Stimulated activated memory B cell treated with anti-CD40 and anti-IgM and Interleukin-4, amounts not matched to agents 10 μg/mL and 1 μg/mL and 100 μg/mL, for 72 hours (primary cell): Measurements from ENCODE around the gene TEX29.

ENCODE experiments used
- ATAC-seq: fragments of 150-1000 bp; cut with Tn5 transposase; 2 replicates; pipeline ENCODE4 v1.10.0; 2021
- H3K27ac Mint-ChIP-seq: one replicate; pipeline ENCODE4 v1.8.0; 2022; ENCODE audit warnings: mild to moderate bottlenecking, mixed read lengths
- H3K27me3 Mint-ChIP-seq: one replicate; pipeline ENCODE4 v1.8.0; 2022; ENCODE audit warnings: mixed read lengths
- H3K36me3 Mint-ChIP-seq: one replicate; pipeline ENCODE4 v1.8.0; 2022; ENCODE audit warnings: mixed read lengths
- H3K4me1 Mint-ChIP-seq: one replicate; pipeline ENCODE4 v1.8.0; 2022; ENCODE audit warnings: mixed read lengths
- H3K4me3 Mint-ChIP-seq: one replicate; pipeline ENCODE4 v1.8.0; 2022; ENCODE audit warnings: mild to moderate bottlenecking, moderate library complexity, mixed read lengths
- H3K9me3 Mint-ChIP-seq: one replicate; pipeline ENCODE4 v1.8.0; 2022; ENCODE audit warnings: mixed read lengths

TEX29 gene

DNA sequence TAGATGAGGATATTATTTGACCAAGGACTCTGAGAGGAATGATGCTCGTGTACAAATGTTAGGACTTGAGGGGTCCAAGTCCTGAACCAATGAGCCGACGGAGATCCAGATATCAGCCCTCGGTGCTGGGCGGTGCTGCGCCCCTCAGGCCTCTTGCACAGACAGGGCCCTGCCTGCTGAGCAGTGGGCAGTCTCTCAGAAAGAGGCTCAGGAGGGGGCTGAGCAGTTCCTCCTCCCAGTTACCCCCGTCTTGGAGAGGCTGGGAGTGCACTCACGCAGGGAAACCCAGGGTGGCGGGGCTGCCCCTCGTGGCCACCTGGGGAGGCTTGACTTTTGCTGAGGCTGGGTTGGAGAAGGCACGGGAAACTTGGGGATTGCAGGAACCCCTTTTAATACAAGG is 18.4 kb downstream of the TEX29 start:
- H3K4me1 Mint-ChIP-seq: no peaks in the 10 kb centered on the region
- H3K27ac Mint-ChIP-seq: no peak overlapping the region
- peaks cover 2% of the 10 kb centered on the region for H3K9me3 Mint-ChIP-seq
- no peaks in the 10 kb centered on the region for H3K27me3 Mint-ChIP-seq
- H3K4me3 Mint-ChIP-seq: no peak overlapping the region
- ATAC-seq: no peak
- H3K36me3 Mint-ChIP-seq: peaks cover 47% of the 10 kb centered on the region

DNA sequence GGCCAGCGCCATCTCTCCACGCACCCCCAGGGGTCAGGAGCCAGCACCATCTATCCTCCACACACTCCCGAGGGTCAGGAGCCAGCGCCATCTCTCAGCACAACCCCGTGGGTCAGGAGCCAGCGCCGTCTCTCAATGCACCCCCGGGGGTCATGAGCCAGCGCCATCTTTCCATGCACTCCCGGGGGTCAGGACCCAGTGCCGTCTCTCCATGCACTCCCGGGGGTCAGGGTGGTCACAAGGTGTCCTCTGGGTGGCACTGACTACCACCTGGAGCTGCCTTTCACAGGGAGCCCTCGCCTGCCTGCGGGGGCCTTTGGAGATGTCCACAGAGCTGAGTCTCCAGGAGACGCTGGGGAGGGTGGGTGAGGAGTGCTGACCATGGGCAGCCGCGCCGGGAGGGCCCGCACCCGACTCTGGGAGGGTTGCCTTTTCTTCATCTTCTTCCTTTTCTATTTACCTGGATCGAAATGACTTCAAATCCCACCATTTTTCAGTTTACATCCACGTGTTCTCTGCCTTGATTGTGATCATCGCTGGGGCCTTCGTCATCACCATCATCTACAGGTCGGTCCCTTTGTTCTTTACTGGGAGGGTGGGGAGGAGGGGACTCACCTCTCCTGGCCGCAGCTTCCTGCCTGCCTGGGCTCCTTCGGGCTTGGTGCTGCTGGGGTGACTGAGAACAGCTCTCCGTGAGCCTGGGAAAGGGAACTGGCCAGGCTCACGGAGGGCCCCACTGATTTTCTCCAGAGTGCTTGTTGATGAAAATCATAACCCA is 19.1 kb downstream of the TEX29 start:
- Mint-ChIP-seq H3K9me3 (no peaks in the 10 kb centered on the region), H3K4me1 (no peaks in the 10 kb centered on the region), H3K27ac (no peak overlapping the region), H3K27me3 (no peaks in the 10 kb centered on the region), H3K4me3 (no peak overlapping the region), H3K36me3 (peaks cover 43% of the 10 kb centered on the region)
- ATAC-seq: no peak

DNA sequence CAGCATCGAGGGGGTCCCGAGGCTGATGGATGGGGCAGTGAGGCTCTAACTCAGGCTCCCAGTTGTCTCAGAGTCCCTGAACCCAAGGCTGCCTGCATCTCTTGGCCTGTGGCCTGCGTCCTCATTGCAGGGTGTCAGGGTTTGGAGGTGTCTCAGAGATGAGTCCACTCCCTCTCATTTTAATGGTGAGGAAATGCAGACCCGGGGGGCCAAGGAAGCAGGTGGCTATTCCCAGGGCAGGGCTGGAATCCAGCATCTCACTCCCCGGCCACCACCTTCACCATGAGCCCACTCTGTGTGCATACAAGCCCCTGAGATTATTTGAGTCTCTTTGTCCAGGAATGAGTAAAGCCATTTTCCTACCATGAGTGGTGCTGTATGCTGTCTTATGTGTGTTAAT is 21.4 kb downstream of the TEX29 start:
- Mint-ChIP-seq H3K36me3 (peaks cover 36% of the 10 kb centered on the region), H3K27me3 (no peaks in the 10 kb centered on the region), H3K4me3 (no peak overlapping the region), H3K4me1 (no peaks in the 10 kb centered on the region), H3K27ac (no peak overlapping the region), H3K9me3 (no peaks in the 10 kb centered on the region)
- ATAC-seq: no peak

- H3K4me1 Mint-ChIP-seq: no peaks in the 10 kb centered on the region
- no peaks in the 10 kb centered on the region for H3K9me3 Mint-ChIP-seq
- H3K27me3 Mint-ChIP-seq: no peaks in the 10 kb centered on the region
- H3K36me3 Mint-ChIP-seq: peaks cover 28% of the 10 kb centered on the region
- no peak overlapping the region for H3K4me3 Mint-ChIP-seq
- no peak for ATAC-seq
- H3K27ac Mint-ChIP-seq: no peak overlapping the region
These were observed 22.3 kb downstream of the TEX29 start for GRCh38 chr13:111342721-111343120.

DNA sequence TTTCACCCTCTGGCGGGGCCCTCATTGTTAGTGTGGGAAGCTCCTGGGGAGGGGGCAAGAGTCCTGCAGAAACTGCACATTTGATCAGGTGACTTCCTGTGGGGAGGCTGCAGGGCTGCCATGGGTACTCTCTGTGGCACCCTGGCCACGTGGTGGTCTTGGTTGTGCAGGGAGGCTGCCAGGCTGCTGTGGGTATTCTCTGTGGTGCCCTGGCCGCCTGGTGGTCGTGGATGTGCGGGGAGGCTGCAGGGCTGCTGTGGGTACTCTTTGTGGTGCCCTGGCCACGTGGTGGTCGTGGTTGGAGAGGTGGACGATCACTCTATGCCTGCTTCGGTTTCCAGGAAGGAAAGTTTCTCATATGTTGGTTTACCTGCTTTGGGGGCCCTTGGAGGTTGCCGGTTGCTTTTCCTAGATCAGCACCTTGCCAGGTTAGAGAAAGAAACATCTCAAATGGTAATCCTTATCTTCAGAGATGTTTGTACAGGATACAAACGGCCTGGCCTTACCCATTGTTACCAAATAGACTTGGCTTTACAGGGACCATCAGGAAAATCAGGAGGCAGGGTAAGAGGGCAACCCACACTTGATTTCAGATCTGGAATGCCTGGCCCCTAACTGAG is 22.9 kb downstream of the TEX29 start:
- Mint-ChIP-seq H3K27me3 (no peaks in the 10 kb centered on the region), H3K4me3 (no peak overlapping the region), H3K36me3 (peaks cover 29% of the 10 kb centered on the region), H3K4me1 (no peaks in the 10 kb centered on the region), H3K27ac (no peak overlapping the region), H3K9me3 (no peaks in the 10 kb centered on the region)
- ATAC-seq: no peak

DNA sequence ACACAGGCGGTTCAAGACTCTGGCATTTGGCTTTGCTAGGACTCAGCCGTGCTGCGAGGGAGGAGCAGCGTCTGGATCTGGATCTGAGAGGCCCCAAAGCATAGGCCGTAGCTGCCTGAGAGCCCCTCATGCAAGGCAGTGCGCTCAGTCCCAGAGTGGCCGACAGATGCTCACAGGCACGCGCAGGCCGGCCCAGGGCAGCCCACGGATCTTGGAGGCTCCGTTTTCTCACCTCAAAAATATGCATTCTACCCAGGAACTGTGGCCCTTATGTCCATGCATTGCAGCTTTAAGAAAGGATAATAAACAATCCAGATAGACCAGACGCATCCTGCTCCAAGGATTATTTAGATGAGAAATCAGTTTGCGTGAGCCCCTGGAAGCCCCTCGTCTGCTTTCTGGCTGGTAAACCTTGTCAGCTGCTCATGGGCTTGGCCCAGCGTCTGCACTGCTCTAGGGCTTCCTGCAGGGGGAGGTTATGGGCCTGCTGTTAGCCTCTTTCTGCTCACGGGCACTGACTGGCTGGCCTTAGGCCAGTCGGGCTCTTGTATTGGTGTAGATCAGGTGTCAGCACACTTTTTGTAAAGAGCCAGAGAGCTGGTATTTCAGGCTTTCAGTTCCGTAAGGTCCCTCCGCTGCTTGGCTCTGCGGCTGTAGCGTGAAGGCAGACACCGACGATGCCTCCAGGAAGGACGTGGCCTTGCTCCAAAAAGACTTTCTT is 24.2 kb downstream of the TEX29 start:
- no peaks in the 10 kb centered on the region for H3K9me3 Mint-ChIP-seq
- ATAC-seq: no peak
- peaks cover 27% of the 10 kb centered on the region for H3K36me3 Mint-ChIP-seq
- H3K27me3 Mint-ChIP-seq: no peaks in the 10 kb centered on the region
- no peaks in the 10 kb centered on the region for H3K4me1 Mint-ChIP-seq
- H3K4me3 Mint-ChIP-seq: no peak overlapping the region
- H3K27ac Mint-ChIP-seq: no peak overlapping the region

DNA sequence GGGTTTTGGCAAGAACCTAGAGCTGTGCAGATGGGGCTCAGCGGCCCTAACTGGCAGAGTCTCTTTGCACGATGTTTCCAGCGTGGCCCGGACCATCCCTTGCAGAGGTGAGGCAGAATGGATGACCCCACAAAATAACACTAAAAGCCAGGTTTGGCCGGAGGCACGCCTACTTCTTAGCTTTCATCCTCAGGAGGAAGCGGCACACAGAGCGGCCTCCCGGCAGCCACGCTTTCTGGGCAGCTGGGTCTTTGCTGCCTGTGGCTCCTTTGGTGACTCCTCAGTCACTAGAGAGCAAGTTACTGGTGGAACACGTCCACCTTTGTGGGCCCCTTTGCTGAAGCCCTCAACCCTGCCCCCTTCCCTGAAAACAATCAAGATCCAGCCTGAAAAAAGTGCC is 25.2 kb downstream of the TEX29 start:
- Mint-ChIP-seq H3K27ac (no peak overlapping the region), H3K27me3 (no peaks in the 10 kb centered on the region), H3K4me3 (no peak overlapping the region), H3K36me3 (peaks cover 27% of the 10 kb centered on the region), H3K4me1 (no peaks in the 10 kb centered on the region), H3K9me3 (no peaks in the 10 kb centered on the region)
- ATAC-seq: peak; percentile 42

DNA sequence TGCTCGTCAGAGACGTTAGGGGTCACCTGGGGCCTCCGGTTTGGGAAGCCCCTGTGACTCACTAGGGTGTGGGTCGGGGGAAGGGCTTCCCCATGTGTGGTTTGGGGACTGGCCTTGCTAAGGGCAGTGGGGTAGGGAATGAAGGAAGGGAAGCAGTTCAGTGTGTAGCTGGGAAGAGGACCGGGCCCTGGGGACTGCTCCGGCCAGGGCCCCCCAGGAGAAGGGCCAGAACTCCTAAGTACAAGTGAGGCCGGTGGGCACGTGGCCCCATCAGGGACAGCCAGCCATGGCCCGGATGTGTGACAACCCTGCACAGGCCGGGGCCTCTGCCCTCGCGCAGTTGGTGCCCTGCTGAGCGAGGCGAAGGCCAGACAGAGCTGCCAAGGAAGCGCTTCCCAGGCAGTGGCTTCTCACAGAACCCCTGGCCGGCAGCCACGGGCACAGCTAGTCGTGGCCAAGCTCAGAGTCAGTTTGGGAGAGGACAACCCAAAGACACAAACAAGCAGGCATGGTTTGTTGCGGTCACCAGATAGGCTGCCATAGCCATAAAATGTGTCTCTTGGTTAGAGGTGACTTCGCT is 25.7 kb downstream of the TEX29 start:
- H3K4me3 Mint-ChIP-seq: no peak overlapping the region
- peaks cover 27% of the 10 kb centered on the region for H3K36me3 Mint-ChIP-seq
- H3K4me1 Mint-ChIP-seq: no peaks in the 10 kb centered on the region
- no peaks in the 10 kb centered on the region for H3K9me3 Mint-ChIP-seq
- peak; percentile 49 for ATAC-seq
- no peaks in the 10 kb centered on the region for H3K27me3 Mint-ChIP-seq
- no peak overlapping the region for H3K27ac Mint-ChIP-seq

DNA sequence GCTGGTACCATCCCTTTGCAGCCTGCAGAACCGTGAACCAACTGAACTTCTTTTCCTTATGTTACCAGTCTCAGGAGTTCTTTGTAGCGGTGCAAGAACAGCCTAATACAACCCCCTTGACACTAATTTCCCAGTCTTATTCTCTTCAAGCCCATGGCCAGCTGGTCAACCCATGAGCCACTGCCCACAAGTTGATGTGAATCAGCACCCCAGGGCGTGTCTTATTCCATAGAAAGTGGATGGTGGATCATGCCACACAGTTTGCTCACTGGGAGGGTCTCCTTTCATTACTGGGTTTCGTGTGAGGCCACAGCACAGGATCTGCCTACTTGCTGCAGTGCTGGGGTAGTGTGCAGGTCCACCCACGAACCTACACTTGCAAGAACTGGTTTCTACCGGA is 27.0 kb downstream of the TEX29 start:
- no peak overlapping the region for H3K27ac Mint-ChIP-seq

DNA sequence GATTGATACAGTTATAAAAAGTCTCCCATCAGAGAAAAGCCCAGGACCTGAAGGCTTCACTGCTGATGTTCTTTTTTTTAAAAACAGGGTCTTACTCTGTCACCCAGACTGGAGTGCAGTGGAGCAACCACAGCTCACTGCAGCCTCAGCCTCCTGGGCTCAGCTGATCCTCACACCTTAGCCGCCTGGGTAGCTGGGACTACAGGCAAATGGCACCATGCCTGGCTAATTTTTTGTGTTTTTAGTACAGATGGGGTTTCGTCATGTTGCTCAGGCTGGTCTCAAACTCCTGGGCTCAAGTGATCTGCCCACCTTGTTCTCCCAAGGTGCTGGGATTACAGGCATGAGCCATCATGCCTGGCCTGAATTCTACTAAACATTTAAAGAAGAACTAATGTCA is 33.1 kb downstream of the TEX29 start:
- H3K9me3 Mint-ChIP-seq: peaks cover 6% of the 10 kb centered on the region
- peaks cover 1% of the 10 kb centered on the region for H3K36me3 Mint-ChIP-seq
- H3K27me3 Mint-ChIP-seq: no peaks in the 10 kb centered on the region
- H3K27ac Mint-ChIP-seq: no peak overlapping the region
- no peaks in the 10 kb centered on the region for H3K4me1 Mint-ChIP-seq
- no peak overlapping the region for H3K4me3 Mint-ChIP-seq
- no peak for ATAC-seq

More for the DNA sequence above, 27.0 kb downstream of the TEX29 start:
- Mint-ChIP-seq H3K27me3 (no peaks in the 10 kb centered on the region), H3K4me1 (no peaks in the 10 kb centered on the region), H3K9me3 (peaks cover 6% of the 10 kb centered on the region), H3K36me3 (peaks cover 27% of the 10 kb centered on the region), H3K4me3 (no peak overlapping the region)
- no peak for ATAC-seq

GRCh38 chr13:111354789-111355188 is 34.3 kb downstream of the TEX29 start:
- no peak overlapping the region for H3K27ac Mint-ChIP-seq
- H3K4me1 Mint-ChIP-seq: no peaks in the 10 kb centered on the region
- peaks cover 6% of the 10 kb centered on the region for H3K9me3 Mint-ChIP-seq

GRCh38 chr13:111356795-111357194 is 36.4 kb downstream of the TEX29 start:
- H3K27ac Mint-ChIP-seq: no peak overlapping the region
- no peak overlapping the region for H3K4me3 Mint-ChIP-seq
- no peaks in the 10 kb centered on the region for H3K36me3 Mint-ChIP-seq

More at GRCh38 chr13:111354789-111355188, 34.3 kb downstream of the TEX29 start:
- H3K36me3 Mint-ChIP-seq: no peaks in the 10 kb centered on the region
- no peak overlapping the region for H3K4me3 Mint-ChIP-seq
- H3K27me3 Mint-ChIP-seq: no peaks in the 10 kb centered on the region
- ATAC-seq: peak; percentile 45

GRCh38 chr13:111359237-111359915 is 38.9 kb downstream of the TEX29 start:
- ATAC-seq: no peak
- no peaks in the 10 kb centered on the region for H3K36me3 Mint-ChIP-seq
- no peaks in the 10 kb centered on the region for H3K9me3 Mint-ChIP-seq
- H3K4me3 Mint-ChIP-seq: no peak overlapping the region
- H3K27me3 Mint-ChIP-seq: peaks cover 25% of the 10 kb centered on the region
- no peak overlapping the region for H3K27ac Mint-ChIP-seq
- H3K4me1 Mint-ChIP-seq: peaks cover 8% of the 10 kb centered on the region

More at GRCh38 chr13:111356795-111357194, 36.4 kb downstream of the TEX29 start:
- H3K4me1 Mint-ChIP-seq: no peaks in the 10 kb centered on the region
- no peak for ATAC-seq
- H3K27me3 Mint-ChIP-seq: peaks cover 8% of the 10 kb centered on the region
- peaks cover 6% of the 10 kb centered on the region for H3K9me3 Mint-ChIP-seq

DNA sequence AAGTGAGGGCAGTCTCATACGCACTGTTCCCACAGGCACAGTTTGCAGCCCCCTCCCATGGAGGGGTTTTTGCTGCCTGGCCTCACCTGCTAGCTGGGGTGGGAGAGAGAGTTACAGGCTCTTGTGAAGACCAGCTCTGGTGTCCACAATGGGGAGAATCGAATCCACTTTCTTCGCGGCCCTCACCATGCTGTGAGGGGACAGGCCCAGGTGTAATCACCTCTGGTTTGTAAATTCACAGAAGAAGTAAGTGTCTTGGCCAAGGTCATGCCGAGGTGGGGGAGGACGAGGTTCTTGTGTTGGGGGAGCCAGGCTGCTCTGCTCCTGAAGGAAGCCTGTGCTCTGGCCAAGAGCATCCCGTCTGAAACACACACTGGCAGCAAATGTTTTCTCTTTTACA is 39.5 kb downstream of the TEX29 start:
- Mint-ChIP-seq H3K36me3 (no peaks in the 10 kb centered on the region), H3K4me3 (no peak overlapping the region), H3K4me1 (peaks cover 8% of the 10 kb centered on the region), H3K27me3 (peaks cover 25% of the 10 kb centered on the region), H3K9me3 (no peaks in the 10 kb centered on the region), H3K27ac (no peak overlapping the region)
- no peak for ATAC-seq

DNA sequence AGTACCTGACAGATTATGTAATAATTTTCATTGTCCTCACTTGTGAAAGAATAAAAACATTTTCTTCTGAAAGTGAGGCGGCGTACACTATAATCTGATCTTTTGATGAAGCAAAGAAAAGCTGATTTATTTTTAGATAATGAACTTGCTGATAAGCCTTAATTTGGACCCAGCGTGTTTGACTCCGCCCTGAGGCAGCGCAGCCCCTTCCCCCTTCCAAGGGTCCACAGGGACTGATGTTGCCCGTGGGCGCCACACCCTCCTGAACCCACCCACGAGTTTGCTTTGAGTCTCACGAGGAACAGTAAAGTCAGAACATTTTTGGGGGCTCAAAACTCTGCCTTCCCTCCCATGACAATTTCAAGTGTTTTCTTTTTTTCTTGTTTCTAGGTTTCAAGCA is 40.0 kb downstream of the TEX29 start:
- peaks cover 8% of the 10 kb centered on the region for H3K4me1 Mint-ChIP-seq
- H3K36me3 Mint-ChIP-seq: no peaks in the 10 kb centered on the region
- no peaks in the 10 kb centered on the region for H3K9me3 Mint-ChIP-seq
- no peak overlapping the region for H3K4me3 Mint-ChIP-seq
- no peak for ATAC-seq
- H3K27ac Mint-ChIP-seq: no peak overlapping the region
- peaks cover 27% of the 10 kb centered on the region for H3K27me3 Mint-ChIP-seq
